Measurements from ENCODE around the gene CSGALNACT2.

CSGALNACT2 gene

DNA sequence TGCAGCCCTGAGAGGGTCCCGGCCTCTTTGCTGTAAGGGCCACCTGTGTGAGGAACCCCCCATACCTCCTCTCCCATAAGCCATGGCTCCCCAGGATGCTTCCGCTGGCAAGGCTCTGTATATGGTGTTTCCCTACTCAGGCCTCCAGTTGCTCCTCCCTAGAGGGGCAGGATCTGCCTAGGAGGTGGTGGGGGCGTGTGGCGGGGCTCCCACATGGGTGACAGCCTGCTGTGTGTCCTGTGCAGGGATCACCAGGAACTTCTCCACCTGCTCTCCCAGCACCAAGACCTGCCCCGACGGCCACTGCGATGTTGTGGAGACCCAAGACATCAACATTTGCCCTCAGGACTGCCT, 25.7 kb upstream of the CSGALNACT2 start:
- TF ChIP-seq, protein P1, sequence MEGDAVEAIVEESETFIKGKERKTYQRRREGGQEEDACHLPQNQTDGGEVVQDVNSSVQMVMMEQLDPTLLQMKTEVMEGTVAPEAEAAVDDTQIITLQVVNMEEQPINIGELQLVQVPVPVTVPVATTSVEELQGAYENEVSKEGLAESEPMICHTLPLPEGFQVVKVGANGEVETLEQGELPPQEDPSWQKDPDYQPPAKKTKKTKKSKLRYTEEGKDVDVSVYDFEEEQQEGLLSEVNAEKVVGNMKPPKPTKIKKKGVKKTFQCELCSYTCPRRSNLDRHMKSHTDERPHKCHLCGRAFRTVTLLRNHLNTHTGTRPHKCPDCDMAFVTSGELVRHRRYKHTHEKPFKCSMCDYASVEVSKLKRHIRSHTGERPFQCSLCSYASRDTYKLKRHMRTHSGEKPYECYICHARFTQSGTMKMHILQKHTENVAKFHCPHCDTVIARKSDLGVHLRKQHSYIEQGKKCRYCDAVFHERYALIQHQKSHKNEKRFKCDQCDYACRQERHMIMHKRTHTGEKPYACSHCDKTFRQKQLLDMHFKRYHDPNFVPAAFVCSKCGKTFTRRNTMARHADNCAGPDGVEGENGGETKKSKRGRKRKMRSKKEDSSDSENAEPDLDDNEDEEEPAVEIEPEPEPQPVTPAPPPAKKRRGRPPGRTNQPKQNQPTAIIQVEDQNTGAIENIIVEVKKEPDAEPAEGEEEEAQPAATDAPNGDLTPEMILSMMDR (conservative IDR thresholded peaks at IDR 0.05; ENCODE audit: low read length), result no peak
- H3K4me3 ChIP-seq (ENCODE audit: low read length), result no peak overlapping the region
- no peak for DNase-seq (ENCODE audit: low read depth)

DNA sequence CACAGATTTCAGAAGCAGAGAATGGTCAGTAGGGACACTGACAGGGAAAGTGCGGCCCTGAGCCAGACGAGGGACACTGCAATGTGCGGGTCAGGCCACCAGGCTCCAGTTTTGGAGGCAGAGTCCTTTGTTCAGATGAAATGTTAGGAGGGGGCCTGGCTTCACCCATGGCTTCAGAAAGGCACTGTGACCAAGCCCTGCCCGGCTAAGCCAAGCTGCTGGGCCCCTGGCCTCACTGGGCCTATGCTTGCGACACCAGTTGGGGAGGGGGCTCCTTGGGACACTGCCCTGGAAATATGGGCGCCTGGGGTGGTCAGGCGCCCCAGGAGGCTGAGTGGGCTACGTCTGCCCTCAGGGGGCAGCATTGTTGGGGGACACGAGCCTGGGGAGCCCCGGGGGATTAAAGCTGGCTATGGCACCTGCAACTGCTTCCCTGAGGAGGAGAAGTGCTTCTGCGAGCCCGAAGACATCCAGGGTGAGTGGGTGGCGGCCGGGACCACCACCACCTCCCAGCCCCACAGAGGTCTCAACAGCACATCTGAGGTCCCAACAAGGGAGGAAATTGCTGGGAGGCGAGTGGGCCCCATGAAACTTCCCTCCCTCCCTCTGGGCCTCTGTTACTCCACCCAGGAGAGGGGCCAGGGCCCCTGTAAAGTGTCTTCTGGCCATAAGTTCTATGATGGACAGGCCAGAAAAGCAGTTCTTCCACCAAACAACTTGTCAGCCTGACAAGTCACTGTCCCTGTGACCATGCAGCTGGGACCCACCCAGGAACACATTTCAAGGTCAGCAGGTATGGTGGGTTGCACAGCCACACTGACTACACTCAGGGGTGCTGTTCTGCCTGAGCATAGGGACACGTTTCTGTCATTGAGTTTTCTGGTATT, 24.8 kb upstream of the CSGALNACT2 start:
- H3K4me3 ChIP-seq (ENCODE audit: low read length), result no peak overlapping the region
- TF ChIP-seq, protein P1 (conservative IDR thresholded peaks at IDR 0.05; ENCODE audit: low read length), result no peak
- no peak for DNase-seq (ENCODE audit: low read depth)

DNA sequence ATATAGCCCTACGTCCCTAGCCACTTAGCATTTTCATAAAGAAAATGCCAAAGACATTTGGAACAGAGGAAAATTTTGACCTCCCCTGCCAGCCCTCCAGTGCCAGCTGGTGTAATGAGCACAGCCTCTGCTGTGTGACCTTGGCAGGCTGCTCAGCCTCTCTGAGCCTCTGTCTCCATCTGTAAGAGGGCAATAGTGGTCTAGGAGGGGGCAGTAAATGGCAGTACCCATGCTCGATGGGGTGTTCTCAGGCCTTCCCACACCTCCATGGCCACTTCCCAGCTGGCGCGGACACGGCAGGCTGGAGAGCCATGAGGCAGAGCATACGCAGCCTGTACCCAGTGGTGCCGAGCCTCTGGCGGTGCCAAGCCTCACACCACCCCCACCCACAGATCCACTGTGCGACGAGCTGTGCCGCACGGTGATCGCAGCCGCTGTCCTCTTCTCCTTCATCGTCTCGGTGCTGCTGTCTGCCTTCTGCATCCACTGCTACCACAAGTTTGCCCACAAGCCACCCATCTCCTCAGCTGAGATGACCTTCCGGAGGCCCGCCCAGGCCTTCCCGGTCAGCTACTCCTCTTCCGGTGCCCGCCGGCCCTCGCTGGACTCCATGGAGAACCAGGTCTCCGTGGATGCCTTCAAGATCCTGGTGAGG, 24.0 kb upstream of the CSGALNACT2 start:
- TF ChIP-seq, protein P1 (conservative IDR thresholded peaks at IDR 0.05; ENCODE audit: low read length), result no peak
- no peak for DNase-seq (ENCODE audit: low read depth)

DNA sequence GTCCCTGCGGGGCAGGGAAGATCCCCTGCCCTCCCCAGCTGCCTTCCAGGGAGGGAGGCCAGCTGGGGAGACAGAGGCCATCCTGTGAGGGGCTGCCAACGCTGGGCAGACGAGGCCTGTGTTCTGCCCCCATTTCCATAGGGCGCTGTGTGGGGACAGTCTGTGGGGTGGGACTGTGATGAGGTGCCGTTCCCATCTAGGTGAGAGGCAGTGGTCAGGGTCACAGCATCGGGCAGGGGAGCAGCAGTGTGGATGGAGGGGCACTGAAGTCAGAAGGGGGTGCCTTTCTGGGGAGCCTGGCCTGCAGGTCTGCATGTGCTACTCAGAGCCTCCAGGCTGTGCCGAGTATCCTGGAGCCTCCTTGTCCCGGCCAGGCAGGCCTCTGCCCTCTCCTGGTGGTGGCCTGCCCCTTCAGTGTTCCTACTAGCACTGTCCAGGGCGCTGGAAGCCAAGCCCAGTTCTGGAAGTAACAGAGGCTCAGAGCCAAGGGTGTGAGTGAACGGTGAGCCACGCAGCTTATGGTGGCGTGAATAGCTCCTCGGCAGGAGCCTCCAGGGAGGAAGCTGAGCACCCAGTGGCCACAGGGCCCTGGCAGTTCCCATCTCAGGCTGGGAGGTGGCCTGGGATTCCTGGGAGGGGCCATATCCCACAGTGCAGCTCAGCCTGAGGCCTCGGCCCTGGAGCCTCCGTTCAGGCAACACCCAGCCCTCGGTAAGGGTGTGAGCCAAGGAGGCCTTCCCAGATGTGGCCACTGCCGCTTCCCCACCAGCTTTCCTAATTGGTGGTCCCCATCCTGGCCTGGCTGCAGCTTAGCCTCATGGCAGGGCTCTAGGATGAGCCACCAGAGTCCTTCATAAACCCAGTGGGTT, 23.3 kb upstream of the CSGALNACT2 start:
- TF ChIP-seq, protein P1 (conservative IDR thresholded peaks at IDR 0.05; ENCODE audit: low read length), result no peak; the same call in 1 of the 2 replicates
- no peak overlapping the region for H3K4me3 ChIP-seq (ENCODE audit: low read length)
- peak; percentile 25 for DNase-seq (ENCODE audit: low read depth)

More for the DNA sequence above, 24.0 kb upstream of the CSGALNACT2 start:
- no peak overlapping the region for H3K4me3 ChIP-seq (ENCODE audit: low read length)

DNA sequence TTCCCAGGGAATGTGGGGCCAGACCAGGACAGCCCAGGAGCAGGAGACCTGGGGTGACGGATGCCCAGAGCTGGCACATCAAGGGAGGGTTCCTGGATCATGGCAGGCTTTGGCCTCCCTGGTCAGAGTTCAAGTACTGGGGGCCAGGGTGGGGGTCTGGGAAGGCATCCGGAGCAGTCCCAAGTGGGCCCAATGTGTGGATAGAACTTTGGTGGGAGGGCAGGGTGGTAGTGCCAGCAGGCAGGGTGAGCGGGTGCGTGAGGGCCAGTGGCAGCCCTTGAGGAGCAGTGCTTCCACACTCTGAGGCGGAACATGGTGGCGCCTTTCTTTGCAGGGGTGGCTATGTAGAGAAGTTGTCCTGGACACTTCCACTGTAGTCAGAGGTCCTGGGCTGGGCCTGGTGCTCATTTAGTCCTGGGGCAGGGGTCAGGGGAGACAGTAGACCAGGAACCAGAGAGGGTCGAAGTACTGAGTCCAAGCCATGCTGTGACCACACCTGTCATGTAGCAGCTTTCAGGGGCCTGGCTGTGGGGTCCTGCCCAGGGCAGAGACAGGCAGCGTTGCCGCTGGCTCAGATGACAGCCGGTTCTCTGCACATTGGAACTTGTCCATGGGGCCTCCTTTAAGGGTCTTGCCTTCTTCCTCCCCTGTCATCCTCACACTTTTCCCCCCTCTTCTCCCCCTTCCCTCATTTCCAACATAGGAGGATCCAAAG, 22.2 kb upstream of the CSGALNACT2 start:
- no peak overlapping the region for H3K4me3 ChIP-seq (ENCODE audit: low read length)
- TF ChIP-seq, protein P1 (conservative IDR thresholded peaks at IDR 0.05; ENCODE audit: low read length), result no peak
- no peak for DNase-seq (ENCODE audit: low read depth)

DNA sequence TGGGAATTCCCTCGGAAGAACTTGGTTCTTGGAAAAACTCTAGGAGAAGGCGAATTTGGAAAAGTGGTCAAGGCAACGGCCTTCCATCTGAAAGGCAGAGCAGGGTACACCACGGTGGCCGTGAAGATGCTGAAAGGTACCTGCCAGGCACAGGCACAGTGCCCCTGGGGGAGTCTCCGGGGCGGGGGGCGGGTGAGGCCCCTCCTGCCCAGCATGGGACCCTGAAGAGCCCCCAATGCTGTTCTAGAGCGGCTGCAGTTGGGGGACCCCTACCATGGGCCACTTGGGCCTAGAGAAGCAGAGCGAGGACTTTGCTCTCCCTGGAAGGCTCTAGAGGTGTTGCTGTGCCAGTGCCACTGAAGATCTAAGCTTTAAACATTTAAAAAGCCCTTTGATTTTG, 21.6 kb upstream of the CSGALNACT2 start:
- TF ChIP-seq, protein P1 (conservative IDR thresholded peaks at IDR 0.05; ENCODE audit: low read length), result no peak
- no peak overlapping the region for H3K4me3 ChIP-seq (ENCODE audit: low read length)
- DNase-seq (ENCODE audit: low read depth), result no peak

Data from AG10803 (cell line).